GM20431 (cell line): ENCODE data around the gene COX10.
"Not testable (repeated sequence)": the region's sequence is repeated elsewhere in the genome, so short reads cannot be mapped to it uniquely, and the experiment has no call there.

Experiments
- in situ Hi-C: fragments of 300-500 bp; cut with MseI, MboI; formaldehyde crosslinking; loops from one replicate; pipeline ENCODE4 v1.15.0; 2020; ENCODE audit warnings: low sequenced_read_pairs; ENCODE audit not compliant: unreplicated experiment

COX10 gene

DNA sequence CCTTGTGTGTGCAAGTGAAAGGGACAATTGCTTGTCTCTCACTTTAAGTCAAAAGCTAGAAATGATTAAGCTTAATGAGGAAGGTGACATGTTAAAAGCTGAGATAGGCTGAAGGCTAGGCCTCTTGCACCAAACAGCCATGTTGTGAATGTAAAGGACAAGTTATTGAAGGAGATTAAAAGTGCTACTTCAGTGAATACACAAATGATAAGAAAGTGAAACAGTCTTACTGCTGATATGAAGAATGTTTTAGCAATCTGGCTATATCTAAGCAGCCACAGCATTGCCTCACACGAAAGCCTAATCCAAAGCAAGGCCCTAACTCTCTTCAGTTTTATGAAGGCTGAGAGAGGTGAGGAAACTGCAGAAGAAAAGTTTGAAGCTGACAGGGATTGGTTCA is 96.3 kb downstream of the COX10 start:
- in situ Hi-C loops: no loop called here

- in situ Hi-C loops: not testable (repeated sequence)
Measured at GRCh38 chr17:14167831-14168230, 98.5 kb downstream of the COX10 start.

- in situ Hi-C loops: no loop called here
Measured at GRCh38 chr17:14168582-14168981, 99.3 kb downstream of the COX10 start.

DNA sequence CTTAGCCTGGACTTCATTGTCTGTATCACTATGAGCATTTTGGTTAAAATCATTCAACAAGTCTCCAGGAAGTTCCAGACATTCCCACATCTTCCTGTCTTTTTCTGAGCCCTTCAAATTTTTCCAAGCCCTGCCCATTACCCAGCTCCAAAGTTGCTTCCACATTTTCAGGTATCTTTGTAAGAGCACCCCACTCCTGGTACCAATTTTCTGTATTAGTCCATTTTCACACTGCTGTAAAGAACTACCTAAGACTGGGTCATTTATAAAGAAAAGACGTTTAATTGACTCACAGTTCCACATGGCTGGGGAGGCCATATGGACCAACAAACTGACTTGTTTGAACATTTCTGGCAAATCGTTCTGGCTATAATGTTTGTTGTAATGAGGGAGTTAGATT is 100.0 kb downstream of the COX10 start:
- in situ Hi-C loops: no loop called here

GRCh38 chr17:14169901-14170300 is 100.6 kb downstream of the COX10 start:
- in situ Hi-C loops: no loop called here

- in situ Hi-C loops: not testable (repeated sequence)
Measured at GRCh38 chr17:14176989-14177388, 107.7 kb downstream of the COX10 start.

- in situ Hi-C loops: not testable (repeated sequence)
Measured at GRCh38 chr17:14177801-14178200, 108.5 kb downstream of the COX10 start.

DNA sequence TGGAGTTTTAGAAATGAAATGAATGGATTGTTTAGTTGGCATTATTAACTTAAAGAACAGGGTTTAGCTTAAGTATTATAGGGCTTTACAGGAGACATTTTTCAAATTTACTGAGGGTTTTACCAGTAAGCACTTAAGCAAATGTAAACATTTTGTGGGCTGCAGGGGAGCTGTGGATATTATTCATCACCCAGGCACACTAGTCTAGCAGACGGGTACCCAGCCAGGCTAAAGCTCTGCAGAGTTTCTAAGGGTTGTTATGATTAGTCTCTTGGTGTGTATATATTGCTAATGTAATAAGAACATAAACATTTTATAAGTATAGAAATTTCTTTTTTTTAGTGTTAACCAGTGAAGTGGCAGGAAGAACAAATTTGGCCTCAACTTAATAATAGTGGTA is 110.6 kb downstream of the COX10 start:
- in situ Hi-C loops: not testable (repeated sequence)

DNA sequence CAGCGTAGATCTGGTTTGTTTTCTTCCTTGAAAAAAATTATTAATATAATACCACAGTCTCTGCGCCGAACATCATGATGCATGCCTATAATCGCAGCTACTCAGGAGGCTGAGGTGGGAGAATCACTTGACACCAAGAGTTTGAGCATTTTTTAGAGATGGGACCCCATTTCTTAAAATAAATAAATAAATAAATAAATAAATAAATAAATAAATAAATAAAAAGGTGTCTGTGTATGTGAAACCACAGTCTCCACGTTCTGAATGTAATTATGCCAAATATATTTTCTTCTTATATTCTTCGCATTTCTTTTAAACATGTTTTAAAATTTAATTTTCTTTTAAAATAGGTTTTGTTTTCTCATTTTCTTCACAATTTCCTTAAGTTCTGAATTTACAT is 112.8 kb downstream of the COX10 start:
- in situ Hi-C loops: not testable (repeated sequence)

- in situ Hi-C loops: not testable (repeated sequence)
Measured at GRCh38 chr17:14184536-14184935, 115.2 kb downstream of the COX10 start.

- in situ Hi-C loops: not testable (repeated sequence)
Measured at GRCh38 chr17:14186443-14186842, 117.1 kb downstream of the COX10 start.

- in situ Hi-C loops: not testable (repeated sequence)
Measured at GRCh38 chr17:14190774-14191173, 121.5 kb downstream of the COX10 start.

- in situ Hi-C loops: not testable (repeated sequence)
Measured at GRCh38 chr17:14191469-14191868, 122.2 kb downstream of the COX10 start.

GRCh38 chr17:14192039-14192438 is 122.7 kb downstream of the COX10 start:
- in situ Hi-C loops: not testable (repeated sequence)

DNA sequence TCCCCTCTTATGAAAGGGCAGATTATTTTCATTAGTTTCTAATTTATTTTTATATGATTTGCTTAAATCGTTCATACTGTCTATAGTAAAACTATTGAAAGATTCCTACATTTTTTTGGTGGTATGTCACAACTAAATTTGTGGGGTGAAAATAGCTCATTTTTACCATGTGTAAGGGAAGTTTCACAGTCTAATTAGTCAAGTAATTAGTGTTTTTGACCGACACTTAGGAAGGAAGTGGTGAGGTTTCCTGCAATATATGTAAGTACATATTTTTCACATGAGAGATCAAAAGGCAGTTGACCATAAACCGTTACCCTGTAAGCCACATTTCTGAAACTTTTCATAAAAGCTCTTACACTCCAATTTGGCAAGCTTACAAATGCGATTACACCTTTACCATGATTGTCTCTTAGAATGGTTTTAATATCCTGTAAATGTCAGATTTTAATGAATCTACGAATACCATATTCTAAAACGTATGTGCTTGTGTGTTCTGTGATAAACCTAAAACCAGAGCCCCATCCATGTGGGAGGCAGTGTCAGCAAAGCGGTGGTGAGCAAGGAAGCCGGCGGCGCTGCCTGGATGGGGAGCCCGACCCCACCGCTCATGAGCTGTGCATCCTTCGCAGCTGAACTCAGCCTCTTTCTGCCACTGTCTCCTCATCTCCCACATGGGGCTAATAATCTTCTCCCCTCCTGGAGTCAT is 123.5 kb downstream of the COX10 start:
- in situ Hi-C loops: not testable (repeated sequence)

DNA sequence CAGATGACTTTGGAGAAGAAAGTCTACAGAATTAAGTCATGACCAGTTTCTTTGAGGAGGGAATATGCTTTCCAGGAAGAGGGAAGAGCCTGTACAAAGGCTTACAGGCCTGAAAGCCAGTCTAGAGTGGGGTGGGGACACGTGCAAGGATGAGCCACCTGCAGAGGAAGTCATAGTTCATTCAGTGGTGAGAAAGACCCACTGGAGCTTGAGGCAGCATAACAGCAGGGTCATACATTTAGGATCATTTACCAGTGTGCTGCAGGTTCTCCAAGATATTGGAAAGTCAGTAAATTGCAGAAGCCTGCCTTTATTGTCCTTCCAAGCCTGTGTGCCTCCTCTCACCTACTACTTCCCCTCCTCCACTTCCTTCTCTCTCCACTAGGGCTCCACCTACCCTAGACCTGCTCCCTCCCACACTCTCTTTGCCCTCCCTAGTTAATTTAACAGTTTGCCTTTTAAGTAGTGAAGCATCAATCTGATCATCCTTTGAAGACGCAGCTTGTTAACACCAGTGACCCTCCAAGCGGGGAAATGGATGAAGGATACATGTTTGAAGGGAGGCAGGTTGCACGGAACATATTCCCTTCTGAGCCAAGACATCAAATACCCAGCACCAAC is 127.2 kb downstream of the COX10 start:
- in situ Hi-C loops: no loop called here

GRCh38 chr17:14197057-14197456 is 127.8 kb downstream of the COX10 start:
- in situ Hi-C loops: no loop called here

- in situ Hi-C loops: no loop called here
Measured at GRCh38 chr17:14197586-14197985, 128.3 kb downstream of the COX10 start.

DNA sequence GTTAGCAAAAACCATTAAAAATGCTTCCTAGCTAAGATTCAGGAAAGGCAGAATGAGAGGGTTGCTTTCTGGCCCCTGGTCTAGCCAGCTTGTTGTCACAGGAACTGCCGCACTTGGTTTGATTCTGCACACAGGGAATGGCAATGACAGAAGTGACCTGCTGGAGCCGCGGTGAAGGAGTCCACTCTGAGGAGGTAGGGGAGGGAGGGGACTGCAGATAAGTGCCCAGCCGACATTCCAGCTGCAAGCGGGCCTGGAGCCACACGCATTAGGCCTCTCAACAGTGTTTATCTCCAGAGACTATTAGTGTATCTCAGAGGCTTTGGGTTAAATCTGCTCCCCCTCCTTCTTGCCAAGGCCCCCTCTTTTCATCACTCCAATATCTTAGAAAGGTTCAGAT is 128.7 kb downstream of the COX10 start:
- in situ Hi-C loops: no loop called here

GRCh38 chr17:14198575-14198974 is 129.3 kb downstream of the COX10 start:
- in situ Hi-C loops: no loop called here

GRCh38 chr17:14199601-14200000 is 130.3 kb downstream of the COX10 start:
- in situ Hi-C loops: no loop called here

- in situ Hi-C loops: no loop called here
Measured at GRCh38 chr17:14200354-14200753, 131.1 kb downstream of the COX10 start.
